HG03025 (cell line): ENCODE results near the gene WWC1.

Experiments used
- ATAC-seq: cut with Tn5 transposase; IDR thresholded peaks from one replicate; pipeline ENCODE4 v1.9.1; 2021; ENCODE audit warnings: mild to moderate bottlenecking, moderate library complexity; ENCODE audit not compliant: unreplicated experiment, low FRiP score

The WWC1 gene

GRCh38 chr5:168401880-168402279 lies 110.4 kb downstream of the WWC1 start:
- no peak for ATAC-seq

DNA sequence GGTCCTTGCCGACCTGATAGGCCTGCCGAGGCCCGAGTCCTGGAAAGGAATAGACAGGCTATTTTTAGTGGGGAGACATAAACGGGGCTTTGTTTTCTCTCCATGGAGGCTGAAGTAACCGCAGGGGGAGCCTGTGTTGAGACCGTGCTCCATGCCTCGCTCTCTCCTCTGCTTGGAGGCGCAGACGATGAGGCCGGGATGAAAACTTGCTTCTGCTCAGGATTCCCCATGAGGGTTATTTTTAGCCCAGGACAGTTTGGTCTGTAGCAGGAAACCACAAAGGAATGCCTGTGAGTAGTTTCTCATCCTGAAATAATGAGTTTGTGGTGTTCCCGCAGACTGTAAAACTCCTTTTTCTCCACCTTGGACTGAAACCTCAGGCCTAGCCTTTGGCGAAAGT lies 112.9 kb downstream of the WWC1 start:
- no peak for ATAC-seq

- ATAC-seq = no peak
Measured at GRCh38 chr5:168407211-168407610, 115.8 kb downstream of the WWC1 start.

DNA sequence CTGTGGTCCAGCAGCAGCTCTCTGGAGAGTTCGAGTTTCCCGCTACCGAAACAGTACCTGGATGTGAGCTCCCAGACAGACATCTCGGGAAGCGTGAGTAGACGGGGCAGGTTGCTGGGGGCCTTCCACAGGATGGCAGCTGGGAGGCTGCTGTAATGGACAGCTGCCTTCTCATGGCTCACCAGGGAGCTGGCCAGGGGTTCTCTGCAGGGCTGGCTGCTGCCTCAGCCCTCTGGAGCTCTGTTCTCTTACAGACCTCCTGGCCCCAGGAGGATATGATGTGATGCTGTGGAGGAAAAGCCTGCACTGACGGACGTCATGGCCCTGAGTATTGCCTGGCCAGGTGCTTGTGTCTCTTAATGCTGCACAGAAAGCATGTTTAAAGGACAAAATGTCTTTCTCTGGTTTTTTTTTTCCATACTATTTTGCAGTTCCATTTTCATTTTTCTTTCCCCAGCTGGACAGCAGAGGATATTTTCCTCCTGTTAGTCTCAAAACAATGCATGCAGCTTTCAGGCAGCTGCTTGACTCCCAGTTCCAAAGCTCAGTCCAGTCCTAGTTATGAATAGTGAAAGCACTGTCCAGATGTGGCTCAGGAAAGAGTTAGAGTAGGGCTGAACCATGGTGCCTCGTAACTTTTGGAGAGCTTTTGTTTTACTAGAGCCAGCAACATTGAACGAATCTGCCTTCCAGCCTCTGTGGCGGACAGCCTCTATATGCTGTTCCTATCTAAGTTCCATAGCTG lies 117.3 kb downstream of the WWC1 start:
- no peak for ATAC-seq

GRCh38 chr5:168409591-168410458 lies 118.4 kb downstream of the WWC1 start:
- no peak for ATAC-seq

DNA sequence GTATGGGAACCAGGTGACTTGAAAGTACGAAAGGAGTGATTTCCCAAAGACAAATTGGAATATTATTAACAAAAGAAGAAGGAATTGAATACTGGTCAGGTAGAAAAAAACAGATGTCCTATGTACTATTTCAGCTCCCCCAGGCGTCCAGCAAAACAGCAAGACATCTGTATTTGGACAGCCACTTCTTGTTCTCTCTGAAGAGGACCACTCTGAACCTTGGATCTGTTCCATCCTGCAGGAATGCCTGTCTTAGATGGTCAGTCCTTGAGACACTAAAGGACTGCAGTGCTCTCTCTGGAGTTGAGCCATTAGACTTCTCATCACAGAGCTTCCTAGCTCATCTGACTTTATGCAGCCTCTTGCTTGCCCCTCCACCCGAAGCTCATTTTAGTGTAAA lies 120.4 kb downstream of the WWC1 start:
- ATAC-seq = no peak

DNA sequence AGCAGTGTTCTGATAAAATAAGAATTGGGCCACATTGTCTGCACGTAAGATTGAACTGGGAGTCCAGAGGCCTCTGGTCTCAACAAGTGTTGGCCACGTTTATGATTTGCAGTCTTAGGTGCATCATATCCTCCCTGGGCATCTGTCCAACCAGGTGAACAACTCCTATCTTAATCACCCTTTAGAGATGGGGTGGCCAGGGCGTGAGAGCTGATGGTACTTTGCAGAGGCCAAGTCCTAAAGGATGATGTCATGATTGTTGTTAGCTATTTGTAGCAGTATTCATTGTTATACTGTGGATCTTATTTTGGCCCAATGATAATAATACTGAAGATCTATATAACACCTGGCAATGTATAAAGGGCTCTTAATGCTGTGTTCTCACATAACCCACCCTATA lies 121.6 kb downstream of the WWC1 start:
- no peak for ATAC-seq

- no peak for ATAC-seq
Measured at GRCh38 chr5:168413596-168413995, 122.2 kb downstream of the WWC1 start.

- ATAC-seq = no peak
Measured at GRCh38 chr5:168415401-168415800, 124.0 kb downstream of the WWC1 start.

DNA sequence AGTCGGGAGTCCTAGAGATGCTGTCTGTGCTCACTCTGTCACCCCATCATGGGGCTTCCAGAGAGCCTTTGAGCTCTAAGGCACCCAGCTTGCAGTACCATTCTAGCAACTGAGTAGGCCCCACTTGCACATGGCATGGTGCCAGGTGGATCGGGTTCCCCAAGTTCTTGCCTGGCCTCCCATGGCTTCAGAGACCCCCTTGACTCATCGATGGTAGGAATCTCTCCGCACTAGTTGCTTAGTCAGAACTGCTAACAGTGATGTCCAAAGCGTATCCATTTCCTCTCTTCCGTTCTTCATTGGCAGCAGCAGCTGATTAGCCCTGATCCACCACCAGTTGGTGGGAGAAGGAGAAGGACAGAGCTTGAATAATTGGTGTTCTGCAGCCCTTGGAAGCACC lies 124.5 kb downstream of the WWC1 start:
- no peak for ATAC-seq

- ATAC-seq = no peak
Measured at GRCh38 chr5:168417731-168418429, 126.4 kb downstream of the WWC1 start.

DNA sequence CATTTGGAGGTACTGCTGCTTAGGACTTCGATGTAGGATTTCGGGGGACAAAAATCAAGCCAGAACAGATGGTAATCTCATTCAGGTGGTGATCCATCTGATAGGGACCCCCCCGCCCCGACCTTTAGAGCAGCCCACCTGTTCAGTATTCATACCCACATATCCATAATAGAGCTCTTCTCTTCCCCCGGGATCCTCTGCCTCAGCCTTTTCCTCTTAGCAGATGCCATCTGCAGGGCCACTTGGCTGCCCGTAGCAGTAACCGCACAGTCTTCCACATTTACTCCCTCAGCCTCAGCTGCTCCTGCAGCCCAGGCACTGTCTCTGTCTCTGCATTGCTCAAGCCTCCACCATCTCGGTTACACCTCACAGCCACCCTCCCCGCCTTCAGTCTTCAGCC lies 129.0 kb downstream of the WWC1 start:
- no peak for ATAC-seq

DNA sequence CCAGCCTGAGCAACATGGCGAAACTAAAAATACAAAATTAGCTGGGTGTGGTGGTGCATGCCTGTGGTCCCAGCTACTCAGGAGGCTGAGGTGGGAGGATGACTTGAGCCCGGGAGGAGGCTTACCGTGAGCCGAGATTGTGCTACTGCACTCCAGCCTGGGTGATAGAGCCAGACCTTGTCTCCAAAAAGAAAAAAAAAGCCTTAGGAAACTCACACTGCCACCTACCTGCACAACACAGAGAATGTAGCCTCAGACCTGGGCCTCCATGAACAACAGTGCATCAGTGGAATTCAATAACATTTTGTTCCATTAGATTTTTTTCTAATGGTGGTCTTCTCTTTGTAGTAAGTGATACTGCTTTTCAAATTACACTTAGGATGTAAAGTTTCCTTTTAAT lies 131.0 kb downstream of the WWC1 start:
- no peak for ATAC-seq

DNA sequence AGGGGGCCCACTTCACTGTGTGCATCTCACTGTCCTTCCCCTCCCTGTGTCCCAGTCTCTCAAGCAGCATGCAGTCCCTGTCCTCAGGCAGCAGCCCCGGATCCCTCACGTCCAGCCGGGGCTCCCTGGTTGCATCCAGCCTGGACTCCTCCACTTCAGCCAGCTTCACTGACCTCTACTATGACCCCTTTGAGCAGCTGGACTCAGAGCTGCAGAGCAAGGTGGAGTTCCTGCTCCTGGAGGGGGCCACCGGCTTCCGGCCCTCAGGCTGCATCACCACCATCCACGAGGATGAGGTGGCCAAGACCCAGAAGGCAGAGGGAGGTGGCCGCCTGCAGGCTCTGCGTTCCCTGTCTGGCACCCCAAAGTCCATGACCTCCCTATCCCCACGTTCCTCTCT lies 132.0 kb downstream of the WWC1 start:
- ATAC-seq = no peak

- no peak for ATAC-seq
Measured at GRCh38 chr5:168423971-168424370, 132.5 kb downstream of the WWC1 start.

- ATAC-seq = no peak
Measured at GRCh38 chr5:168424594-168425323, 133.3 kb downstream of the WWC1 start.

GRCh38 chr5:168426007-168426863 lies 134.8 kb downstream of the WWC1 start:
- no peak for ATAC-seq

DNA sequence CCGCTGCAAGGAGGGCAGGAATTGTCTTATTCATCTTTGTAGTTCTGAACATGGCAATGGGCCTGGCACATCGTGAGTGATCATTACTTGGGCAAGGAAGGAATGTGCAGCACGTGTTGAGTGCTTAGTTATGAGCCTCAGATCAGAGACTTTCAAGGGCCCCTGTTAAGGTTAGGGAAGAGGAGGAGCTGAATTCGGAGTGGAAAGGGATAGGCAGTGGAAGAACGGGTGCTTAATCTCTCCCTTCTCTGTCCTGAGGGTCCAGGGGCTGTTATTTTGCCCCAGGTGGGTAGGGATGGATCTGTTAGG lies 135.4 kb downstream of the WWC1 start:
- ATAC-seq = no peak

- no peak for ATAC-seq
Measured at GRCh38 chr5:168427224-168427623, 135.8 kb downstream of the WWC1 start.

- no peak for ATAC-seq
Measured at GRCh38 chr5:168428552-168428951, 137.1 kb downstream of the WWC1 start.
